HEK293T (cell line): ENCODE data around the gene RHBDL1.

Experiments used
- CTCF ChIA-PET: fragments of 350-600 bp; formaldehyde crosslinking; extraction: SDS; loops from one replicate; lab custom pipeline; 2021; ENCODE audit warnings: antibody characterized with exemption, inconsistent platforms; lab: Yijun Ruan, JAX
- POLR2A ChIA-PET: fragments of 350-600 bp; formaldehyde crosslinking; extraction: SDS; loops from one replicate; lab custom pipeline; 2020; ENCODE audit warnings: antibody characterized with exemption, inconsistent platforms; lab: Yijun Ruan, JAX
- DNase-seq: peaks from one replicate; pipeline ENCODE4 v3.0.0; 2012; ENCODE audit warnings: mixed read lengths; ENCODE audit errors: extremely low spot score
- ARNT ChIP-seq: fragments of 450-650 bp; IDR thresholded peaks from 2 replicates; pipeline ENCODE4 v1.6.1; 2017; ENCODE audit warnings: mild to moderate bottlenecking
- BHLHE40 ChIP-seq: fragments of 450-650 bp; IDR thresholded peaks from 2 replicates; pipeline ENCODE4 v1.6.1; 2016; ENCODE audit warnings: mild to moderate bottlenecking, moderate library complexity, borderline replicate concordance
- CTBP1 ChIP-seq: fragments of 450-650 bp; IDR thresholded peaks from 2 replicates; pipeline ENCODE4 v1.6.1; 2016; ENCODE audit warnings: borderline replicate concordance
- ELF4 ChIP-seq: fragments of 450-650 bp; IDR thresholded peaks from 2 replicates; pipeline ENCODE4 v1.6.1; 2017; ENCODE audit warnings: antibody characterized with exemption
- FOXA1 ChIP-seq: fragments of 450-650 bp; IDR thresholded peaks from 2 replicates; pipeline ENCODE4 v1.6.1; 2016; ENCODE audit warnings: mild to moderate bottlenecking
- FOXK2 ChIP-seq: fragments of 450-650 bp; IDR thresholded peaks from 2 replicates; pipeline ENCODE4 v1.6.1; 2016; ENCODE audit warnings: mild to moderate bottlenecking
- FOXM1 ChIP-seq: fragments of 450-650 bp; IDR thresholded peaks from 2 replicates; pipeline ENCODE4 v1.6.1; 2017; ENCODE audit warnings: mild to moderate bottlenecking, borderline replicate concordance
- HDGF ChIP-seq: fragments of 450-650 bp; IDR thresholded peaks from 2 replicates; pipeline ENCODE4 v1.6.1; 2017; ENCODE audit warnings: antibody characterized with exemption, borderline replicate concordance
- L3MBTL2 ChIP-seq: fragments of 450-650 bp; conservative IDR thresholded peaks from 2 replicates; pipeline ENCODE4 v1.6.1; 2016; ENCODE audit warnings: mild to moderate bottlenecking
- LEF1 ChIP-seq: fragments of 450-650 bp; IDR thresholded peaks from 2 replicates; pipeline ENCODE4 v1.6.1; 2017; ENCODE audit warnings: mild to moderate bottlenecking, borderline replicate concordance
- NFRKB ChIP-seq: fragments of 450-650 bp; IDR thresholded peaks from 2 replicates; pipeline ENCODE4 v1.6.1; 2016; ENCODE audit warnings: mild to moderate bottlenecking, moderate library complexity
- SP1 ChIP-seq: fragments of 450-650 bp; IDR thresholded peaks from 2 replicates; pipeline ENCODE4 v1.6.1; 2017
- SUZ12 ChIP-seq: fragments of 450-650 bp; IDR thresholded peaks from 2 replicates; pipeline ENCODE4 v1.6.1; 2016; ENCODE audit warnings: mild to moderate bottlenecking
- TARDBP ChIP-seq: fragments of 450-650 bp; IDR thresholded peaks from 2 replicates; pipeline ENCODE4 v1.6.1; 2016
- ZNF384 ChIP-seq: fragments of 450-650 bp; IDR thresholded peaks from 2 replicates; pipeline ENCODE4 v1.6.1; 2016
- TF ChIP-seq, protein P1 (sequence below): fragments of 450-650 bp; IDR thresholded peaks from 2 replicates; pipeline ENCODE4 v1.6.1; 2016

Gene RHBDL1

DNA sequence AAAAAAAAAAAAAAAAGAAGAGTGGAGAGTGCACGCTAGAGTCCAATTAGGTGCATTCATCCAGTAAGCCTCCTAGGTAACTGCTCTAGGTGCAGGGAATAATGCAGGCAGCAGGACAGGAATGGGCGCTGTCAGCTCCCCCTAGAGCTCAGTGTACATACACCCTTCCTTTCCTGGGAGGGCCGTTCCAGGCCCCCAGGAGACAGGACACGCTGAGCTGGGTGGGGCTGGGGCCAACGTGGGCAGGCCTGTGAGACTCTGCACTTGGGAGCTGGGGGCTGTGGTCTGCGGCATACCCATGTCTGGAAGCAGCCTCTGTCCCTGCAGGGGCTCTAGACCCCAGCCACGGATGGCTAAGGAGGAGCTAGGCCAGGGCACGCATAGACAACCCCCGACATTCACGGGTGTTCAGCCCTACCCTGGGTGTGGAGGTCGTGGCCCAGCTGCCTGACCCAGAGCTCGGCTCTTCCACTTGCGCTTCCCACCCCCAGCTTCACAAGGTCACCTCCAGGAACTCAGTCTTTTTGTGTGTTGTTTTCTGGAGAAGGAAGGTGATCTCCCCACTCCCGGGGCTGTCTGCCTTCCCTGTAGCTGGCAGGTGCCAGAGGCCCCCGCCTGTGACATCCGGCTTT lies 44.5 kb downstream of the RHBDL1 start:
- POLR2A ChIA-PET, result interaction anchor here (0.5 to 4.1 kb wide), 15 partner anchors 10 to 79 kb away, joined by 3 to 47 read pairs (median 7); partner anchors contain the start of genes CHTF18, CIAO3, RPUSD1 and STUB1
- TF ChIP-seq, protein P1, sequence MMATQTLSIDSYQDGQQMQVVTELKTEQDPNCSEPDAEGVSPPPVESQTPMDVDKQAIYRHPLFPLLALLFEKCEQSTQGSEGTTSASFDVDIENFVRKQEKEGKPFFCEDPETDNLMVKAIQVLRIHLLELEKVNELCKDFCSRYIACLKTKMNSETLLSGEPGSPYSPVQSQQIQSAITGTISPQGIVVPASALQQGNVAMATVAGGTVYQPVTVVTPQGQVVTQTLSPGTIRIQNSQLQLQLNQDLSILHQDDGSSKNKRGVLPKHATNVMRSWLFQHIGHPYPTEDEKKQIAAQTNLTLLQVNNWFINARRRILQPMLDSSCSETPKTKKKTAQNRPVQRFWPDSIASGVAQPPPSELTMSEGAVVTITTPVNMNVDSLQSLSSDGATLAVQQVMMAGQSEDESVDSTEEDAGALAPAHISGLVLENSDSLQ, result no peak
- TF ChIP-seq HDGF (no peak), TARDBP (no peak), CTBP1 (no peak), ARNT (no peak), ZNF384 (no peak), L3MBTL2 (no peak), SP1 (no peak), FOXM1 (no peak)
- DNase-seq, result no peak
- CTCF ChIA-PET, result interaction anchor here (0.7 to 2.8 kb wide), 7 partner anchors 8 to 85 kb away, joined by 3 to 7 read pairs (median 4); partner anchors contain the start of gene CIAO3

DNA sequence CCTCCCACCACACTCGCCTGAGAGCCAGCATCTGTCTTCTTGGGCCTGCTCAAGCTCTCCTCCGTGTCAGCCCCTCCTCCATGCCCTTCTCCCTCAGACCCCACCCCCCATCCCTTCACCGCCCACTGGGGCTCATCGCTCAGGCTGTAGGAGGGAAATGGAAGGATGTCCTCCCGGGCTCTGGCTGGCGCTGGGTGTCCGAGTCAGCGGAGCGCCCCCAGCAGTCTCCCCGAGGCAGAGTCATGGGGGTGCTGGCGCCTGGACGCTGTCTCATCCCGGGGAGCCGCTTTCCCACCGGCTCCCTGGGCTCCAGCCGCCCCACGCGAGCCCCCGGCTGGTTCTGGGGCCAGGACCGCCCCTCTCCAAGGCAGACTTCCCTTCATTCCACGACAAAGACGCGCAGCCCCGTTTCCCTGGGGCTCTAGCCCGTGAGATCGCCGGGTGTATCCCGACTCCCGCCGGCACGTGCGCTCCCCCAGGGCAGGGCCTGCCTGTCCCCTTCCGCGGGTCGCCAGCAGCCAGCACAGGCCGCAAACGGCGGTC lies 45.0 kb downstream of the RHBDL1 start:
- ChIA-PET POLR2A (interaction anchor here (0.5 to 4.1 kb wide), 21 partner anchors 8 to 79 kb away, joined by 3 to 47 read pairs (median 7); partner anchors contain the start of genes CHTF18, CIAO3, JMJD8 and MSLN), CTCF (interaction anchor here (0.7 to 2.8 kb wide), 6 partner anchors 11 to 84 kb away, joined by 3 to 7 read pairs (median 4); partner anchors contain the start of gene CIAO3)
- no peak for DNase-seq
- TF ChIP-seq LEF1 (no peak), ARNT (no peak), FOXA1 (no peak), ZNF384 (no peak), TARDBP (no peak), FOXK2 (no peak), L3MBTL2 (no peak; the same call in 1 of the 2 replicates), BHLHE40 (no peak)

DNA sequence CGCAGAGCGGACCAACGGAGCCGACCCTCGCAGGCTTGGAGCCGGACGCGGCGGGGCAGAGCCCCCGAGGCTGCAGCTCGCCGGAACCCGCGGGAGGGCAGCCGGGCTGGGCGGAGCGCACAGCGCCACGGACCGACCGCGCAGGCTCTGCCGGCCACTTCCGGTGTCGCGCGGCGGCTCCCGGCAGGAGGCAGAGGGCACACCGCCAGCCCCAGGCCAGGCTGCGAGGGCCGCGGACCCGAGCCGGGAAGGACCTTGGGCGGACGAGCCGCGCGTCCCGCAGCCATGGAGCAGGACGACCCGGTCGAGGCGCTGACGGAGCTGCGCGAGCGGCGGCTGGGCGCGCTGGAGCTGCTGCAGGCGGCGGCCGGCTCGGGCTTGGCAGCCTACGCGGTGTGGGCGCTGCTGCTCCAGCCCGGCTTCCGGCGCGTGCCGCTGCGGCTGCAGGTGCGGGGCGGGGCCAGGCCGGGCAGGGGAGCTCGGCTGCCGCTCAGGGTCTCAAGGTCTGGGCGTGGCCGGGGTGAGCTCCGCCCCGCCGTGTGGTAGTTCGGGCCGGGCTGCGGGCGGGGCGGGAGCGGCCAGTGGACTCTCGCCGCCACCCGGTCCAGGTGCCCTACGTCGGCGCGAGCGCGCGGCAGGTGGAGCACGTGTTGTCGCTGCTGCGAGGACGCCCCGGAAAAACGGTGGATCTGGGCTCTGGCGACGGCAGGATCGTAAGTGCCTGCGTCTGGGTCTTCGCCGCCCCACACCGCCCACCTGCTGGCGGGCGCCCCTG lies 45.7 kb downstream of the RHBDL1 start, which contains the start of gene ANTKMT:
TSS of gene ANTKMT (plus strand) at position 157 of the 775 bp plus-strand sequence. CDS start at position 286, 129 bp downstream.
- peak; percentile 89 for DNase-seq
- no peak for TF ChIP-seq BHLHE40
- peak; percentile 93 for TF ChIP-seq L3MBTL2
- peak; percentile 87 for TF ChIP-seq LEF1
- TF ChIP-seq ARNT, result 0 out of 2 replicates have a peak, but pooled peaks have one; percentile 26
- no peak for TF ChIP-seq FOXM1
- no peak for TF ChIP-seq FOXK2
- TF ChIP-seq, protein P1, result no peak; the same call in none of the 2 replicates
- ChIA-PET CTCF (interaction anchor here (1.0 to 2.8 kb wide), 3 partner anchors 12 to 83 kb away, joined by 4 to 7 read pairs (median 4); no protein-coding TSS in a partner anchor), POLR2A (interaction anchor here (0.8 to 4.1 kb wide), 23 partner anchors 8 to 66 kb away, joined by 3 to 47 read pairs (median 5); partner anchors contain the start of genes CHTF18, CIAO3, JMJD8 and MSLN)

DNA sequence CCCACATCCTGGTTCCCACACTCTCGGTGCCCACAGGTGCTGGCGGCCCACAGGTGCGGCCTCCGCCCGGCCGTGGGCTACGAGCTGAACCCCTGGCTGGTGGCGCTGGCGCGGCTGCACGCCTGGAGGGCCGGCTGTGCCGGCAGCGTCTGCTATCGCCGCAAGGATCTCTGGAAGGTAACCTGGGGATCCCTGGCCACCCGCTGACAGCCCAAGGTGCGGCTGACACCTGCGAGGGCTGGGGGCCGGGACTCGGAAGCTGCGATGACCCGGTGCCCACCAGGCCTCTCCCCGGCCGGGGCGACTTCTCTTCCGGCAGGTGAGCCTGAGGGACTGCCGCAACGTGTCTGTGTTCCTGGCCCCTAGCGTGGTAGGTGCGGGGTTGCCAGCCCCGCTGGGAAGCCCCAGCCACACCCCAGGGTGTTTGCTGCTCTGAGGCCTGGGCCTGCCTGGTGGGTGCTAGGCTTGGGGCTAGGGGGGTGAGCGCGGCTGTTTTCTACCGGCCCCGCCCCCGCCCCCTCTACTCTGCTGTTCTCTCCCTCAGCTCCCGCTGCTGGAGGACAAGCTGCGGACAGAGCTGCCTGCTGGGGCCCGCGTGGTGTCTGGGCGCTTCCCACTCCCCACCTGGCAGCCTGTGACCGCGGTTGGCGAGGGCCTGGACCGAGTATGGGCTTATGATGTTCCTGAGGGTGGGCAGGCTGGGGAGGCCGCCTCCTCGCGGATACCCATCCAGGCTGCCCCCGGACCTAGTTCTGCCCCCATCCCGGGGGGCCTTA lies 46.5 kb downstream of the RHBDL1 start:
- no peak for DNase-seq
- TF ChIP-seq SP1 (no peak), BHLHE40 (no peak), FOXA1 (no peak), L3MBTL2 (no peak)
- ChIA-PET POLR2A (interaction anchor here (0.8 to 4.1 kb wide), 23 partner anchors 8 to 66 kb away, joined by 3 to 47 read pairs (median 5); partner anchors contain the start of genes CHTF18, CIAO3, JMJD8 and MSLN), CTCF (interaction anchor here (1.0 to 2.8 kb wide), 2 partner anchors 12 to 82 kb away, joined by 4 to 7 read pairs; no protein-coding TSS in a partner anchor)

DNA sequence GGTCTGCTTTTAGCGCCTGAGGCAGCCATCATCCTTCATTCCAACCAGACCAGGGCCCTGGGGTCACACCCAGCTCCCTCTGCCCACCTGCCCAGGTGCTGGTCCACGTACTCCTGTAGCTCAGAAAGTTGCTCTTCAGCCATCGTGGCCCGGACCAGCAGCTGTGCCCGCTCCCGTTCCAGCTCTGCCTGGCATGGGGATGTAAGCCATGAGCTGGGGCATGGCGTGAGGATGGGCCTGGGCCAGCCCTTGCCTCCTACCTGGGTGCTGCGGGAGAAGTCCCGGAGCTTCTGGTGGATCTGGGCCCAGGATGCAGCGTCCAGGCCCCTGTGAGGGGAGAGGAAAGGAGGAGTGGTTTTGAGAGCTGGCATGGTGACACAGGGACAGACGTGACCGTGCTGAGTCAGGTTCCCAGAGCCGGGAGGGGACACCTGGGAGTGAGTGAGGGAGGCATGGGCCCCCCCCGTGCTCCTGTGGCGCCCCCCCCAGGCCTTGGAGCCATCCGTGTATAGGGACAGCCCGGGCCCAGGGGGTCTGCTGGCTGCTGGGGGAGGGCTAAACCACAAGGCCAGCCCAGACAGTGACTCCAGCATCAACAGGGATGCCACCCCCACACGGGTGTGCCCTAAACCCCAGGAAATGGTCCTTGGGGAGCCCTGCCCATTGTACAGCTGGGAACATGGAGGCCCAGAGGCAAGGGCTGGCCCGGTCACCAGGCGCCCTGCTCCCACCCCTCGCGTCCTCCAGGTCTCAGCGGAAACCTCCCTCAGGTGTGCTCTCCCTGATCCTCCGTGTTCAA lies 47.6 kb downstream of the RHBDL1 start:
- CTCF ChIA-PET, result no interaction called here

DNA sequence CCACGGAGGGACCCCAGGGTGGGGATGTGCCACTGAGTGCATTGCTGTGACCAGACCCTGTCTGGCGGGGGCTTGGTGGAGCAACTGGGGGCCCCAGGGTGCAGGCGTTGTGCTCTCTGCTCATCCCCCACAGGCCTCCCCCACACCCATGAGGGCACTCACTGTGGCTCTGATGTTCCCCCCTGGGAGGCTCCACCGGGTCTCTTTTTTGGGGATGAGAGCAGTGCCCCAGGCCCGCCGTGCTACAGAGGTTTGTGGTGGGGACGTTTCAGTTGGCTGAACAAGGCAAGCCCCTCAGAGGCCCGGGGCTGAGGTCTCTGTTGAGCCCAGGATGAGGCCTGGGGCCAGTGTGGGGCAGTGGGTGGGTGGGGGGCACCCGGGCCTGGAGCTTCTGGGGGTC lies 48.2 kb downstream of the RHBDL1 start:
- CTCF ChIA-PET, result no interaction called here
- DNase-seq, result no peak
- TF ChIP-seq ZNF384 (no peak), SP1 (no peak), FOXK2 (no peak), LEF1 (no peak), ELF4 (no peak), SUZ12 (no peak), TARDBP (no peak), ARNT (no peak), CTBP1 (no peak), NFRKB (no peak), FOXA1 (no peak), HDGF (no peak)
- TF ChIP-seq, protein P1, result no peak
- POLR2A ChIA-PET, result interaction anchor here (1.0 to 5.0 kb wide), 3 partner anchors 8 to 17 kb away, joined by 3 to 27 read pairs (median 4); partner anchors contain the start of genes CIAO3 and METRN

More for the DNA sequence above, 47.6 kb downstream of the RHBDL1 start:
- POLR2A ChIA-PET, result interaction anchor here (1.0 to 4.1 kb wide), 3 partner anchors 12 to 65 kb away, joined by 4 to 34 read pairs (median 4); partner anchors contain the start of genes CHTF18 and RPUSD1
- DNase-seq, result no peak
- TF ChIP-seq NFRKB, result no peak
